Measurements from ENCODE around the gene DAB1. TPM values are rescaled to one million over a fixed set of nuclear protein-coding genes. Genes with fewer than 3 reads are reported as not detected.

Gene DAB1
- total RNA-seq, 4 donors from 2014 or later, result 0.48 to 1.2 TPM; not detected in 2

DNA sequence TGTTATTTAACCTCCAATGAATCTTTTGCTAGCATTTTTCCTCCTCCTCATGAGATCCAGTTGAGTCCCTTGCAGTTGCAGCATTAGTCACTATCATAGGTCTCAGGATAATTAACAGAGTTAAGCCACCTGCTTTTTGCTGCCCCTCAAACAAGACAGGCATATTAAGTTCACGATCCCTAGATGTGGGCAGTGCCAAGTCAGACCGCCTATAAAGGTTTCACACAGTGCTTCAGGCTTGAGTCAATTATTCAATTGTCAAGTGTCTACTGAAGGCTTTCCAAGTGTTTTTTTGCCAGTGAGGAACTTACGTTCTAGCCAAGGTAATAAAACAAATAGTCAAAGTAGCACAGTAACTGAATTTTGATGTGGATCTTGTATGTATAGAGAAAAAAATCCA lies 175.0 kb downstream of the DAB1 start:
- no peak for TF ChIP-seq POLR2AphosphoS5 (IDR thresholded peaks at IDR 0.05)
- TF ChIP-seq POLR2A (IDR thresholded peaks at IDR 0.05), result no peak
- TF ChIP-seq, protein P1, sequence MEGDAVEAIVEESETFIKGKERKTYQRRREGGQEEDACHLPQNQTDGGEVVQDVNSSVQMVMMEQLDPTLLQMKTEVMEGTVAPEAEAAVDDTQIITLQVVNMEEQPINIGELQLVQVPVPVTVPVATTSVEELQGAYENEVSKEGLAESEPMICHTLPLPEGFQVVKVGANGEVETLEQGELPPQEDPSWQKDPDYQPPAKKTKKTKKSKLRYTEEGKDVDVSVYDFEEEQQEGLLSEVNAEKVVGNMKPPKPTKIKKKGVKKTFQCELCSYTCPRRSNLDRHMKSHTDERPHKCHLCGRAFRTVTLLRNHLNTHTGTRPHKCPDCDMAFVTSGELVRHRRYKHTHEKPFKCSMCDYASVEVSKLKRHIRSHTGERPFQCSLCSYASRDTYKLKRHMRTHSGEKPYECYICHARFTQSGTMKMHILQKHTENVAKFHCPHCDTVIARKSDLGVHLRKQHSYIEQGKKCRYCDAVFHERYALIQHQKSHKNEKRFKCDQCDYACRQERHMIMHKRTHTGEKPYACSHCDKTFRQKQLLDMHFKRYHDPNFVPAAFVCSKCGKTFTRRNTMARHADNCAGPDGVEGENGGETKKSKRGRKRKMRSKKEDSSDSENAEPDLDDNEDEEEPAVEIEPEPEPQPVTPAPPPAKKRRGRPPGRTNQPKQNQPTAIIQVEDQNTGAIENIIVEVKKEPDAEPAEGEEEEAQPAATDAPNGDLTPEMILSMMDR (IDR thresholded peaks at IDR 0.05), result no peak
- no peak for TF ChIP-seq EP300 (IDR thresholded peaks at IDR 0.05; ENCODE audit: low read depth)
- WGBS, 2 donors (ENCODE audit: low coverage in 1 of 2), result 60 to 76% methylated on average over 3 of the region's 3 CpGs
- intact Hi-C loops (cut with DNase I; ENCODE audit: low total_unique reads), result no loop called here
- Histone ChIP-seq H3K27me3 (no peaks in the 10 kb centered on the region), H3K4me3 (no peak overlapping the region), H3K4me1 (no peaks in the 10 kb centered on the region), H3K27ac (no peak overlapping the region), H3K9me3 (no peaks in the 10 kb centered on the region), H3K36me3 (no peaks in the 10 kb centered on the region)
- no peak for DNase-seq
- in situ Hi-C loops (cut with MboI; ENCODE audit: low pct_ligation_motif_present in 1 of 4, low pct_unique_long_range_greater_than_20kb in 1 of 4, low sequenced_read_pairs in 3 of 4), result no loop called here

DNA sequence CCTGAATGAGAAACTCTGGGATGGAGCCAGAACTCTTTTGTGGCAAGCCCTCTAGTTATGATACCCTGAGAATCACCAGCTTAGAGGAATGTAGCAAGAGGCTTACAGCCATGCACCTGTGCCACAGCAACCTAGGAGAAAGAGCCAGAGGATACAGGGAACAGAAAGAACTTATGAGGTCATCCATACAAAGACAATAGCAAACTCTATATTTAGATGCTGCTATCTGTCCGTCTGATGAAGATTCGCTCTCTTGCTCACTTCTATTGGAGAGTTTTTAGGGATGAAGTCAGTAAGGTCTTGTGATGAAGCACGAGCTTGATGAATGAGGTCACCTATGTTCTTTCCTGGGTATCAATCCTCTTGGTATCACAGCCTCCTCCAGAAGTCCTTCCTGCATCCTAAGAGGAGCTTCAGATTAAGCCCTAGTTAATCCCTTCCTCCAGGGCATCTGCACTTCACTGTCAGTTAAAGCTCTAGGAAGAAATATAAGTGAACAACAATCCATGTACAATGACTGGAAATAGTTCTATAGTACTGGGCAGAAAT lies 185.6 kb downstream of the DAB1 start:
- in situ Hi-C loops (cut with MboI; ENCODE audit: low pct_ligation_motif_present in 1 of 4, low pct_unique_long_range_greater_than_20kb in 1 of 4, low sequenced_read_pairs in 3 of 4), result no loop called here

DNA sequence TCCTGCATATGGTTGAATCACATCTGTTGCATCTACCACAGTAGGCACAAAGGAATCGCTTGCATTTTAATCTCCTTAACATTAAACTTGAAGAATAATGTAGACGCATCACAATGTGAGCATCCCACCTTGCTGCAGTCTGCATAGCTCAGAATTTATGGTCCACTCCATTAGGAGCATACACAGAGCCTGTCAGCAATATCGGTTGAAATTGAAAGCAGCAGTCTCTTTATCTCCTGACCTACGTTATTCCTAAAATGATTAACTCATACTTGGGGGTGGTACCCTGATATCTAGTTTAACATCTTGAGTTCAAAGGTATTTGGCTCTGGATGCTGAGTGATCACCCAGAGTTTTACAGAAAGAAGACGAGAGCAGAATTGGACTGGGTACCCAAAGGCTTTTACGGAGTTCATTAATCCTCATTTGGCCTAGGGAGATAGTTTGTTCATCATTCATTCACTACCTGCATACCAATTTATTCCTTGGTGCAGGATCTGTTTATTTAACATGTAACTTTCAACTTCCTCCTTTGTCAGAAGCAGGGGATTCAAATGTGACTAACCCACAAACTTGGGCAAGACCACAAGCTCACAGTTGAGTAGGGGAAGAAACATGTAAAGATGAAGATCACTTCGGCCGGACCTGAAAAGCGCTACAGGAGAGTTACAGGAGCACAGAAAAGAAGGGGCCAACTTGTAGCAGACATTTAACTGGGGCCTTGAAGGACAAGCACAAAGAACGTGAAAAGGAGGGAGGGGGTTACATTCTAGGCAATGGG lies 187.9 kb downstream of the DAB1 start:
- DNase-seq, result no peak
- Histone ChIP-seq H3K9me3 (no peaks in the 10 kb centered on the region), H3K27ac (no peak overlapping the region), H3K4me1 (no peaks in the 10 kb centered on the region), H3K4me3 (no peak overlapping the region), H3K36me3 (no peaks in the 10 kb centered on the region), H3K27me3 (no peaks in the 10 kb centered on the region)
- intact Hi-C loops (cut with DNase I; ENCODE audit: low total_unique reads) (no loop called here), in situ Hi-C loops (cut with MboI; ENCODE audit: low pct_ligation_motif_present in 1 of 4, low pct_unique_long_range_greater_than_20kb in 1 of 4, low sequenced_read_pairs in 3 of 4) (no loop called here)
- 68 to 70% methylated on average over 10 of the region's 10 CpGs for WGBS, 2 donors (ENCODE audit: low coverage in 1 of 2)
- TF ChIP-seq POLR2A (IDR thresholded peaks at IDR 0.05) (no peak), POLR2AphosphoS5 (IDR thresholded peaks at IDR 0.05) (no peak)

More for the DNA sequence above, 185.6 kb downstream of the DAB1 start:
- Histone ChIP-seq H3K27me3 (no peaks in the 10 kb centered on the region), H3K9me3 (no peaks in the 10 kb centered on the region), H3K4me3 (no peak overlapping the region), H3K4me1 (no peaks in the 10 kb centered on the region), H3K27ac (no peak overlapping the region), H3K36me3 (no peaks in the 10 kb centered on the region)
- intact Hi-C loops (cut with DNase I; ENCODE audit: low total_unique reads), result no loop called here
- DNase-seq, result no peak
- WGBS, 2 donors (ENCODE audit: low coverage in 1 of 2), result 75 to 85% methylated on average over 3 of the region's 3 CpGs
- TF ChIP-seq EP300 (IDR thresholded peaks at IDR 0.05; ENCODE audit: low read depth), result no peak
- TF ChIP-seq POLR2A (IDR thresholded peaks at IDR 0.05), result no peak
- no peak for TF ChIP-seq POLR2AphosphoS5 (IDR thresholded peaks at IDR 0.05)
- TF ChIP-seq, protein P1 (IDR thresholded peaks at IDR 0.05), result no peak

DNA sequence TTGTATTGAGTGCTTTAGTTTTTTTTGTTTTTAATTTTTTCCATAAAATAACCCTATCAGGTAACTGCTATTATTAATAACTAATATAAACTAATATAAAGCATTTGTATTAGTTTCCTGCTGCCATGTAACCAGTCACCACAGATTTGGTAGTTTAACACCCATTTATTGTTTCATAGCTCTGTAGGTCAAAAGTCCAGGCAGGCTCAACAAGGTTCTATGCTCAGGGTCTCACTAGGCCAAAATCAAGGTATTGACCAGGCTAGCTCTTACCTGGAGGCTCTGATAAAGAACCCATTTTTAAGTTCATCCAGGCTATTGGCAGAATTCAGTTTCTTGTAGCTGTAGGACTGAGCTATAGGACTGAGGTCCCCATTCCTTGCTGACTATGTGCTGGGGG lies 189.4 kb downstream of the DAB1 start:
- in situ Hi-C loops (cut with MboI; ENCODE audit: low pct_ligation_motif_present in 1 of 4, low pct_unique_long_range_greater_than_20kb in 1 of 4, low sequenced_read_pairs in 3 of 4), result no loop called here
- no peak for DNase-seq
- H3K9me3 ChIP-seq, result no peaks in the 10 kb centered on the region
- H3K4me1 ChIP-seq, result no peaks in the 10 kb centered on the region
- H3K27me3 ChIP-seq, result no peaks in the 10 kb centered on the region
- intact Hi-C loops (cut with DNase I; ENCODE audit: low total_unique reads), result no loop called here
- H3K36me3 ChIP-seq, result no peaks in the 10 kb centered on the region
- no peak overlapping the region for H3K27ac ChIP-seq
- TF ChIP-seq POLR2AphosphoS5 (IDR thresholded peaks at IDR 0.05) (no peak), EP300 (IDR thresholded peaks at IDR 0.05; ENCODE audit: low read depth) (no peak), POLR2A (IDR thresholded peaks at IDR 0.05) (no peak)
- TF ChIP-seq, protein P1 (IDR thresholded peaks at IDR 0.05), result no peak
- H3K4me3 ChIP-seq, result no peak overlapping the region

All from transverse colon (tissue), 4 donors.